Astrocyte of the cerebellum (primary cell): ENCODE results near the gene FHOD3.

ENCODE experiments used
- DNase-seq: peaks from one replicate; pipeline ENCODE4 v3.0.0-alpha.2; 2011; ENCODE audit warnings: low read depth
- H3K4me3 ChIP-seq: 2 replicates; pipeline ENCODE4 v1.5.1; 2011; ENCODE audit warnings: mild to moderate bottlenecking, low read depth, low read length, moderate library complexity
- CTCF ChIP-seq: IDR thresholded peaks from 2 replicates; pipeline ENCODE4 v1.5.1; 2012; ENCODE audit warnings: low read length, low read depth, moderate library complexity, mild to moderate bottlenecking; ENCODE audit errors: missing control alignments
- in situ Hi-C: cut with HindIII; loops from 2 replicates; pipeline ENCODE4 v1.10.0; 2017; ENCODE audit warnings: low sequenced_read_pairs

Gene FHOD3

GRCh38 chr18:36505665-36506064 is 208.2 kb downstream of the FHOD3 start:
- in situ Hi-C loops: no loop called here
- no peak for DNase-seq
- no peak overlapping the region for H3K4me3 ChIP-seq
- TF ChIP-seq CTCF: no peak

- no peak for TF ChIP-seq CTCF
- in situ Hi-C loops: no loop called here
Observed at GRCh38 chr18:36509646-36510197, 212.2 kb downstream of the FHOD3 start.

GRCh38 chr18:36511791-36512352 is 214.4 kb downstream of the FHOD3 start:
- in situ Hi-C loops: no loop called here
- no peak for TF ChIP-seq CTCF
- no peak for DNase-seq
- H3K4me3 ChIP-seq: no peak overlapping the region

More at GRCh38 chr18:36509646-36510197, 212.2 kb downstream of the FHOD3 start:
- H3K4me3 ChIP-seq: no peak overlapping the region
- DNase-seq: no peak

GRCh38 chr18:36513556-36513955 is 216.0 kb downstream of the FHOD3 start:
- in situ Hi-C loops: no loop called here
- TF ChIP-seq CTCF: no peak
- DNase-seq: no peak
- no peak overlapping the region for H3K4me3 ChIP-seq

- no peak overlapping the region for H3K4me3 ChIP-seq
- DNase-seq: no peak
- in situ Hi-C loops: no loop called here
- no peak for TF ChIP-seq CTCF
Observed at GRCh38 chr18:36514778-36515177, 217.3 kb downstream of the FHOD3 start.

GRCh38 chr18:36516258-36516657 is 218.7 kb downstream of the FHOD3 start:
- H3K4me3 ChIP-seq: no peak overlapping the region
- in situ Hi-C loops: no loop called here
- DNase-seq: no peak
- TF ChIP-seq CTCF: no peak
